GM13977 (cell line): ENCODE data around the gene FBXO21.

Experiments used
- DNase-seq: peaks from one replicate; pipeline ENCODE4 v3.0.0; 2012; ENCODE audit warnings: low spot score
- CTCF ChIP-seq: IDR thresholded peaks from 2 replicates; pipeline ENCODE4 v1.5.1; 2012; ENCODE audit warnings: mild to moderate bottlenecking, control low read depth; ENCODE audit not compliant: insufficient read depth; ENCODE audit errors: extremely low read depth, missing control alignments
- in situ Hi-C: fragments of 300-500 bp; cut with MboI; formaldehyde crosslinking; loops from one replicate; pipeline ENCODE4 v1.12.0; 2022; ENCODE audit warnings: low sequenced_read_pairs, low pct_unique_long_range_greater_than_20kb, mixed read lengths, inconsistent platforms; ENCODE audit not compliant: unreplicated experiment

FBXO21 gene

GRCh38 chr12:117158096-117158495, 32.2 kb downstream of the FBXO21 start:
- TF ChIP-seq CTCF = no peak
- no peak for DNase-seq
- in situ Hi-C loops = no loop called here

GRCh38 chr12:117155278-117156060, 34.8 kb downstream of the FBXO21 start:
- DNase-seq = peak; percentile 82
- TF ChIP-seq CTCF = peak; percentile 73
- in situ Hi-C loops = no loop called here

- in situ Hi-C loops = no loop called here
- TF ChIP-seq CTCF = no peak
- no peak for DNase-seq
These were observed 37.2 kb downstream of the FBXO21 start for GRCh38 chr12:117152793-117153775.

- in situ Hi-C loops = no loop called here
- TF ChIP-seq CTCF = no peak
- DNase-seq = no peak
These were observed 38.8 kb downstream of the FBXO21 start for GRCh38 chr12:117151403-117152031.

GRCh38 chr12:117149431-117149830, 40.8 kb downstream of the FBXO21 start:
- no peak for TF ChIP-seq CTCF
- in situ Hi-C loops = no loop called here
- DNase-seq = no peak

GRCh38 chr12:117148642-117149041, 41.6 kb downstream of the FBXO21 start:
- DNase-seq = no peak
- in situ Hi-C loops = no loop called here

More at GRCh38 chr12:117148642-117149041, 41.6 kb downstream of the FBXO21 start:
- no peak for TF ChIP-seq CTCF
